HFF-Myc (cell line): ENCODE measurements around the gene ZNF407.
A peak's percentile ranks its signal among the peaks of the same experiment; 100 is the strongest.

ENCODE experiments used
- DNase-seq: peaks from one replicate; pipeline ENCODE4 v3.0.0-alpha.2; 2011; ENCODE audit warnings: low read depth; ENCODE audit errors: extremely low read depth
- H3K4me3 ChIP-seq: replicated peaks from 2 replicates; pipeline ENCODE4 v1.5.1; 2011; ENCODE audit warnings: low read depth, mild to moderate bottlenecking, control low read depth, low read length
- CTCF ChIP-seq: IDR thresholded peaks from 2 replicates; pipeline ENCODE4 v1.5.1; 2012; ENCODE audit warnings: mild to moderate bottlenecking, low read depth, low read length, control low read depth; ENCODE audit errors: missing control alignments

ZNF407 gene

GRCh38 chr18:74819433-74820059, 221.9 kb downstream of the ZNF407 start:
- TF ChIP-seq CTCF, result peak; percentile 70
- no peak for DNase-seq
- no peak overlapping the region for H3K4me3 ChIP-seq

GRCh38 chr18:74820160-74820780, 222.6 kb downstream of the ZNF407 start:
- H3K4me3 ChIP-seq, result no peak overlapping the region
- TF ChIP-seq CTCF, result no peak
- DNase-seq, result no peak

- no peak overlapping the region for H3K4me3 ChIP-seq
- no peak for TF ChIP-seq CTCF
- no peak for DNase-seq
These were observed 227.8 kb downstream of the ZNF407 start for GRCh38 chr18:74825460-74825859.

- no peak for TF ChIP-seq CTCF
- DNase-seq, result no peak
- no peak overlapping the region for H3K4me3 ChIP-seq
These were observed 228.9 kb downstream of the ZNF407 start for GRCh38 chr18:74826572-74826971.

- no peak overlapping the region for H3K4me3 ChIP-seq
- TF ChIP-seq CTCF, result no peak
- DNase-seq, result no peak
These were observed 230.5 kb downstream of the ZNF407 start for GRCh38 chr18:74828200-74828599.

GRCh38 chr18:74831571-74832250, 234.0 kb downstream of the ZNF407 start:
- no peak for DNase-seq
- no peak overlapping the region for H3K4me3 ChIP-seq
- TF ChIP-seq CTCF, result no peak
